Endothelial cell of umbilical vein (primary cell): ENCODE data around the gene FAM229A.

Experiments
- EZH2 ChIP-seq: IDR thresholded peaks from 2 replicates; pipeline ENCODE4 v1.6.1; 2012; ENCODE audit warnings: borderline replicate concordance, low read depth, mild to moderate bottlenecking, moderate library complexity, low read length, inconsistent platforms; ENCODE audit not compliant: severe bottlenecking
- FOS ChIP-seq: IDR thresholded peaks from 2 replicates; pipeline ENCODE4 v1.6.1; 2011; ENCODE audit warnings: mild to moderate bottlenecking, low read length, moderate library complexity, borderline replicate concordance; ENCODE audit not compliant: insufficient read depth
- MYC ChIP-seq: IDR thresholded peaks from one replicate; pipeline ENCODE4 v1.6.1; 2011; ENCODE audit warnings: mild to moderate bottlenecking, low read depth, low read length
- POLR2A ChIP-seq: IDR thresholded peaks from 2 replicates; pipeline ENCODE4 v1.6.1; 2012; ENCODE audit warnings: low read depth, mild to moderate bottlenecking, control low read depth, low read length
- POLR2AphosphoS5 ChIP-seq: IDR thresholded peaks from 2 replicates; pipeline ENCODE4 v1.6.1; 2012; ENCODE audit warnings: low read depth, mild to moderate bottlenecking, control low read depth, low read length, moderate library complexity; ENCODE audit not compliant: insufficient read depth
- TF ChIP-seq, protein P1 (sequence below), 2 donors: IDR thresholded peaks; 1 replicate in 1 of 2; 2 replicates in 1 of 2; pipeline ENCODE4 v1.5.1; 2011; ENCODE audit warnings: low read length in 2 of 2, mild to moderate bottlenecking in 2 of 2, moderate library complexity in 2 of 2, control low read depth in 1 of 2, inconsistent platforms in 1 of 2, low read depth in 1 of 2; ENCODE audit not compliant: insufficient read depth in 1 of 2; ENCODE audit errors: extremely low read depth in 1 of 2
- TF ChIP-seq, protein P2 (sequence below): IDR thresholded peaks from 2 replicates; pipeline ENCODE4 v1.6.1; 2011; ENCODE audit not compliant: insufficient read depth, insufficient read length

DNA sequence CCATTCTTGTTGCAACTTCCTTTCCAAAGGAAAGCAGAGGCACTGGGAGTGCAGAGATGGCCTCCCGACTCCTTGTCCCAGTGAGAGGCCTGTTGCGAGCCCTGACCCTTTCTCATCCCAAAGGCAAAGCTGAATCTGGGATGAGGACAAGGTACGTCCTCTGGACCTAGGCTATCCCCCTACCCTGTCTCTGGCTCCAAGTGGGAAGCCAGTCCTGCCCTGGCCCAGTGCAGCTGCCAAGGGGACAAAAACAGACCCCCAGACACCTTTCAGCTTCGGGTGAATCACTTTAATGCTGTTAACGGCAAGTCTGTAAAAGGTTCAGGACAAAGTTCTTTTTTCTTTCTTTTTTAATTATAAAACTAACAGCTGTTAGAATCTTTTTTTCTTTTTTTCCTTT, 2.6 kb upstream of the FAM229A start:
- TF ChIP-seq, protein P1, sequence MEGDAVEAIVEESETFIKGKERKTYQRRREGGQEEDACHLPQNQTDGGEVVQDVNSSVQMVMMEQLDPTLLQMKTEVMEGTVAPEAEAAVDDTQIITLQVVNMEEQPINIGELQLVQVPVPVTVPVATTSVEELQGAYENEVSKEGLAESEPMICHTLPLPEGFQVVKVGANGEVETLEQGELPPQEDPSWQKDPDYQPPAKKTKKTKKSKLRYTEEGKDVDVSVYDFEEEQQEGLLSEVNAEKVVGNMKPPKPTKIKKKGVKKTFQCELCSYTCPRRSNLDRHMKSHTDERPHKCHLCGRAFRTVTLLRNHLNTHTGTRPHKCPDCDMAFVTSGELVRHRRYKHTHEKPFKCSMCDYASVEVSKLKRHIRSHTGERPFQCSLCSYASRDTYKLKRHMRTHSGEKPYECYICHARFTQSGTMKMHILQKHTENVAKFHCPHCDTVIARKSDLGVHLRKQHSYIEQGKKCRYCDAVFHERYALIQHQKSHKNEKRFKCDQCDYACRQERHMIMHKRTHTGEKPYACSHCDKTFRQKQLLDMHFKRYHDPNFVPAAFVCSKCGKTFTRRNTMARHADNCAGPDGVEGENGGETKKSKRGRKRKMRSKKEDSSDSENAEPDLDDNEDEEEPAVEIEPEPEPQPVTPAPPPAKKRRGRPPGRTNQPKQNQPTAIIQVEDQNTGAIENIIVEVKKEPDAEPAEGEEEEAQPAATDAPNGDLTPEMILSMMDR (IDR thresholded peaks at IDR 0.05; ENCODE audit: extremely low read depth in 1 of 2, insufficient read depth in 1 of 2, low read depth in 1 of 2, low read length in 2 of 2): no peak
- TF ChIP-seq POLR2AphosphoS5 (no peak), EZH2 (no peak), POLR2A (no peak), FOS (no peak), MYC (no peak)
- TF ChIP-seq, protein P2, sequence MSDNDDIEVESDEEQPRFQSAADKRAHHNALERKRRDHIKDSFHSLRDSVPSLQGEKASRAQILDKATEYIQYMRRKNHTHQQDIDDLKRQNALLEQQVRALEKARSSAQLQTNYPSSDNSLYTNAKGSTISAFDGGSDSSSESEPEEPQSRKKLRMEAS: no peak
